Dermis blood vessel endothelial cell (primary cell): ENCODE results near the gene GGTA1. TPM values are rescaled to one million over a fixed set of nuclear protein-coding genes. Genes with fewer than 3 reads are reported as not detected.
"Not testable (repeated sequence)": the region's sequence is repeated elsewhere in the genome, so short reads cannot be mapped to it uniquely, and the experiment has no call there.

Experiments
- DNase-seq: peaks from one replicate; pipeline ENCODE4 v3.0.0; 2010
- total RNA-seq: library from RNA; depleted of rRNA; stranded (reverse); fragments of >200 nt; gene quantifications from 2 replicates; pipeline ENCODE4 v1.2.3, GENCODE V29; 2014

Gene GGTA1
- total RNA-seq, 1 donor from 2014 or later = 8.7 TPM

DNA sequence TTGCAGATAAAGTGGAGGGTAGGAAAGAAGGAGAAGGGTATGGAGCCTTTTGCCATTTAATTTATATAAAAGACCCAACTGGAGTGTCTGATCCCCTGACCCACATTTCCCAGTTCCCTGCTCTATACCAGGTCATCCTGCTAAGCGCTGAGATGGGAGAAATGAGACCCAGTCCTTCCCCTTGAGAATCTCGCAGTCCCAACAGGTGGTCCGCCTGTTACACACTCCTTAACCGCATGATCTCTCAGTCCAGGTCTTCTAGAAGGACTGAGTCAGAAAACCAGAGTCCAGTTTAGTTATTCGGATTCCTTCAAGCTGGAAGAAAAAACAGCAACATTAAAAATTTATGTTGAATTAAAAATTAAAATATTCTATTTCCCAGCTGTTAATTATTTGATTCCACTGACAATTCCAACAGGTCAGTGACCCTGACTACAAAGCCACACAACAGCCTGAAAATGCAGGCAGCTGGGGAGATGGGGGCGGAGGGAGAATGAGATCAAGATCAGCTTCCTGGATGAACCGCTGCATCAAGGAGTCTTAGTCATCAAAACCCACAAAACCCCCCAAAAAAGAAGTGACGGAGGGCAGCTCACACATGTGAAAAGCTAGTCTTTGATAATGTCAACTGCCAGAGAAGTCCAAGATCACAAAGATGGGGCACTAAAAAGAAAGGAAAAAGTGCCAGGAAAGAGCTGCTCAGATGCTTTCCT, 44.0 kb downstream of the GGTA1 start:
- no peak for DNase-seq

DNA sequence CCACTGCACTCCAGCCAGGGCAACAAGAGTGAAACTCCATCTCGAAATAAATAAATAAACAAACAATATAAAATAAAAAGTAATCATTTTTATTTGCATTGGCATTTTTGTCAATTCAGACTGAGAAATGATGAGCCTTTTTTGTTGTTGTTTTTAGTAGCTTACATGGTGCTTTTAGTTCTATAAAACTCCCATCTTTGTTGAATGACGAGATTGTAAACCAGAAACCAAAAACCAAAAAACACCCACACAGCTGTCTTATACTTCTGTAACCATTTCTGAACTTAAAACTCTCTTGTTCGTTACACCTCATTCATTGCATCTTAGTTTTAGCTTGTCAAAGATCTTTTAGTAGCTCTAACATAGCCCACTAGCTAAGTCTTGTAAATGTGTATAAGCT, 44.7 kb downstream of the GGTA1 start:
- DNase-seq = no peak

DNA sequence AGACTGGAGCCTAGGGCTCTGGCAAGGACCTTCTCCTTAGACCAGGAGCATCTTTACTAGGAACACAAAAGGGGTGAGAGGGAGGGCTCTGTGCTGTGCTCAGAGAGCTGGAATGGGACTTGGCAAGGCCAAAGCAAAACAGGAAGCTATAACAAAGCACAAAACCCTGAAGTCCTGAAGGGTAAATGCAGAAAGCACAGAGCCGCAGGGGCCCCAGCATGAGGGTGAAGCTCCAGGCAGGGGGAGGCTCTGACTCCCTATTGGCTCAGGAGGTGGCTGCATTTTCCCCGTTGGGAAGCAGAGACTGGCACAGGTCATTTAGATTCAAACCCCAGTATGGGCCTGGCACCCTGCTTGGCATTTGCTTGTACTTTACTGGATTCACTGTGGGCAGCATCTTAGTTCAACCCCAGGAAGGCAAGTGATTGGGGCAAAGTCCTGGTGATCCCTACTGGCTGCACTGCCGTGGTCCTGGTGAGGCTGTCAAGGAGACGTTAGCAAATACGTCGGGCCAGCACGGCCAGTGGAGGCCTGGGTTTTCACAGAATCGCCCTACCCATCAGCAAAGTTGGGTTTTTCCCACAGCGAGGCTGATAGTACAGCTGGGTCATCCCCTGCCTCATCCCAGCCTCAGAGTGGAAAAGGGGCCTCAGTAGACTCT, 46.3 kb downstream of the GGTA1 start:
- peak; percentile 47 for DNase-seq

DNA sequence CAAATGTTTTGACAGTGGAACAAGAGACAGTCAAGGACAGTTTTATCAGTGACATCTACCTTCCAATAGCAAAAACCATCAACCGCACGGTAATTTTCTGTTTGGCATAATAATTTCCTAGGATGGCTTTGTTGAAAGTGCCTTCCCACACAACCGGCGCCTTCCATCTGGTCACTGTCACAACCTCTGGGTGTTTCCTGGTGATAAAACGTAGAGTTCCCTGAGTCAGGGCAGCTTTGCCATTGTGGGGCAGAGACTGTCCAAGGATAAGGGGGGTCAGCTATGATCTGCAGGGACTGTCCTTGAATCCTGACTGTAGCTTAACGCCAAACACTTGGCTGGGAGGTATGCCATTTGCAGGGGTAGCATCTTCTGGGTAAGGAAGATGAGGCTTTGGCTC, 47.6 kb downstream of the GGTA1 start:
- no peak for DNase-seq

DNA sequence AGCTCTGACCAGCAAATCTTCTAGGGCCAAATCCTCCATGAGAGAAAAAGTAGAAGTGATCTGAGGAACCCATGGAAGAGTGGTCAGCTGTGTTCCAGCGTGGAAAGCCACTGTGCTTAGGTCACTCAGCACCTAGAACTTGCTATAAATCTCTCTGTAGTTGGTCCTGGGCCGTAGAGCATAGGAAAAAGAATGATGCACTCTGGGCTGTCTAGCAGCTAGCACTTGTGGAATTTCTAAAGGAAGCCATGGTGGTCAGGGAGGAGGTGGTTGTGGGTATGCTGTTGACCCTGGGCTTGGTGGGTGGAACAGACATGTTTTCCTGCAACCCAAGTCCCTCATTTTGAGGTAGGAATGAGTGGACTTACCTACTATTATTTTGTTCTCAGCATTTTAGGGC, 48.1 kb downstream of the GGTA1 start:
- no peak for DNase-seq

DNA sequence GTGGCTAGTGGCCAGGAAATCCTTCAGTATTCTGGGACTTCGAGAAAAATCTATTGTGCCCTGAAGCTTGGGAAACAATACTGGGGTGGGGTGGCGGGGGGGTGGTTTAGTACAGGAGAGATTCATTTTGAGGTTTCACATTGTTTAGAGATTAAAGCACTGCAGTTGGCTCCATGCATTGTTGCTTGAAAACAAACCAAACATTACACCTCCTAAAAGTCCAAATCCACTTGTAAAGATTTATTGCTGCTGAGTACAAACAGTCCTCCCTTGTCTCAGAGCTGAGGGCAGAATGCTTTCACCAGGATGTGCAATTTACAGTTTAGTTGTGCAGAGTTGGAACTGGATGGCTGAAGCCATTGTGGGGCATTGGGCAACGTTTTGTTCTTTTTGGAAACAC, 49.4 kb downstream of the GGTA1 start:
- DNase-seq = no peak

DNA sequence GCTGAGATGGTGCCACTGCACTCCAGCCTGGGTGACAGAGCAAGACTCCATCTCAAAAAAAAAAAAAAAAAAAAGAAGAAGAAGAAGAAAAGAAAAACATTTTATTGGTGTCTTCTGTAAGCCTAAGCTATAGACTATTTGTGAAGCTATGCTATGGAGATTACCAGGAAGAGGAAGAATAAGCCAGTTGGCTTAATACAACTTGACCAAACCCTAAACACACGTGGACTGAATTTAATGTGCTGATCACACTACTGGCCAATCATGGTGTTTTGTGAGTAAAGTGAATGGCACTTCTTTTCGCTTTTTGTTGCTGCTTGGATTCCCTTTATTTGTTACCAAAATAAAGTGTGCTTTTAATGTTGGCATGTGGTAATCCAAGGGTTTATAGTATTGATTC, 49.9 kb downstream of the GGTA1 start:
- no peak for DNase-seq

DNA sequence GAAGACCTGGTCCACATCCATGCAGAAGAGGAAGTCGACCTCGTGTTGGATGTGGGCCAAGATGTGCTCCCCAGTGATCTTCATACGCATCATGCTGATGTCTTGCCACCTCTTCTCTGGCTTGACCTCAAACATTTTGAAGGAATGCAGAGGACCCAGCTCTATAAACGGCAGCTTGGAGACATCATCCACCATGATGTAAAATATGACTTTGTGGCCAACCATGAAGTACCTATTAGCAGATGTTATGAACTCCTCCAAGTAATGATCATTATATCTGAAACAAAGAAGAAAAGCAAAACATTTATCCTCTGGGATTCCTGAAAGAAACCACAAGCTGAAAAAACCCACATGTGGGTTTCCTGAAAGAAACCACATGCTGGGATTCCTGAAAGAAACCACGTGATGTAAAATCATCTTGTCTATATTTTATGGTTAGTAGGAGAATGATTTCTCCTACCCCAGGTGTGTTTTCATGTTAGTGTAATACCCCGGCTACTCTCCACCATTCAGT, 52.3 kb downstream of the GGTA1 start:
- no peak for DNase-seq

DNA sequence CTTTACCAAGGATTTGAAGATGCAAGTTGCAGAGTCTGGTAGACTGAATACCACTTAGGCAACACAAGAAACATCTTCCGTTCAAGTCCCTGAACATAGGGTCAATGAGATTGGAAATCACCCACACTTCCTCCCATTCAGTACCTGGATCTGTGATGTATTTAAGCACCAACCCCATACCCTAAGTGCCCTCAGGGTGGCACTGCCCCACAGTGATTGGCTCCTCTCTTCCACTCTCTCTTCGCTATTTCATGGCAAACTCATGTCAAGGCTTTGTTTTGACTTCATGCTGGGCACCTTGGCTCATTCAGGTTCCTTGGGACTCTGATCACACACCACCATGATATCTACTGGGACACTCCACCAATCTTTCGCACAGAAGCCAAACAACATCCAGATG, 53.7 kb downstream of the GGTA1 start:
- DNase-seq = peak; percentile 15

DNA sequence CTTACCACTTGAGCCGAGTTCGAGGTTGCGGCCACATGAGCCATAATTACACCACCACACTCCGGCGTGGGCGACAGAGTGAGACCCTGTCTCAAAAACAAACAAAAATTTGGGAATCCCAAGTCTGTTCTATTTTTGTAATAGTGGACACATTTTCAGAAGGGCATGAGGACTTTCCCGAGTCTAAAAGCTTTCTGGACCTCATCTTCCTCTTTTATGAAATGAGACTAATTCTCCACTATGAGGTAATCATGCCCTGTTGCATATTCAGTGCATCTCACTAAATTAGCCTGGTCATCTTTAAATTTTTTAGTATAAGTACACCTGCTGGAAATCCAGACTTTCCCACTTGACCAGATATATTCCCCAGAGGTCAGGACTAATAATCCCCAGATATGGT, 55.7 kb downstream of the GGTA1 start:
- no peak for DNase-seq

DNA sequence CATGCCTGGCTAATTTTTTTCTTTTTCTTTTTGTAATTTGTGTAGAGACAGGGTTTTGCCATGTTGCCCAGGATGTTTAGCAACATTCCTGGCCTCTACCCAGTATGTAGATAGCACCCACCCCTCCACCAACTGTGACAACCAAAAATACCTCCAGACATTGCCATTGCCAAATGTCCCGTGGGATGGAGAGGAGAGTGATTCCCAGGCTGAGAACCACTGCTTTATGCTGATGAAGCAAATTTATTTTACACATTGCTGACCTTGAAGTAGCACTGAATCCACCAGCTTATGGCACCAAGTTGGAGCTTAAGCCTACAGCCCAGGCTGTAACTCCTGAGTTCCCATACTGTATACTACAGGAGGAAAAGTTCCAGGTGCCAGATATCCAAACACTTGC, 58.5 kb downstream of the GGTA1 start:
- DNase-seq = no peak

DNA sequence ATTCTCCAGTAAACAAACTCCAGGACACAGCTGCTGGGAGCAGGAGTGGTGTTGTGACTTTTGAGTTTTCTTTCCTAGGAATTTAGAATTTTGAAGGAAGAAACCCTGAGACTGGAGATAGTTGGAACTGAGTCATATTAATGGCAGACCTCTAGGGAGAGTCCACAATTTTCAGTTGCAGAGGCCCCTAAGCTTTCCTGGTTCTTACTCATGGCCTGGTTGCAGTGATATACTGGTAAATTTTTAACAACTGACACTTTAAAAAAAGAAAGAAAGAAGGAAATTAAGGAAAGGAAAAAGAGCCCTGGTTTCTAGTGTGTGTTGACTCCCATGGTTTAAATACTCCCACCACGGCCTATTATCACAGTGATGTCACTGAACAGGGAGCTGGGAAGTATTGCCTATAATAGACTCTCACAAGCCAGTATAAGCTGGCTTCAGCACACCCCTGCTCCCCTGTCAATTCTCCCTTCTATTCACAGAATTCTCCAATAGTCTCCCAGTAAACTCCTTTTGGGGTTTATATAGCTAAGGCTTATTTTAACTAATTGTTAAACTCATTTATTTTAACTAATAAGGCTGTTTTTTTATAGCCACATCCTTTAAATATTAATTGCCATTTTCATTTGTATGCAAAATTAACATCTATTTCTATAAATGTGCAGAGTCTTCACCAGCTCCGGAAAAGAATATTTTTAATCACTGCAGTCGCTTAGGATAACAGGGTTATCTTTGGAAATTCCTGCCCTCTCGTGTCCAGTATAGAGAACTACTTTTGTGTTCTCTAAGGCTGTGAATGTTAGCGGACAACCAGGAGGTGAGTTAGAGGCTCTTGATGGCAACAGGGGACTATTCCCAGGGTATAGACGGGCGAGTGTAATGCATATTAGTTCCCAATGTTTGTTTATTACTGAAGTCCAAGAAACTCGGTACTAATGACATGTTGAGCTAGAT, 59.7 kb downstream of the GGTA1 start:
- DNase-seq = peak; percentile 50

DNA sequence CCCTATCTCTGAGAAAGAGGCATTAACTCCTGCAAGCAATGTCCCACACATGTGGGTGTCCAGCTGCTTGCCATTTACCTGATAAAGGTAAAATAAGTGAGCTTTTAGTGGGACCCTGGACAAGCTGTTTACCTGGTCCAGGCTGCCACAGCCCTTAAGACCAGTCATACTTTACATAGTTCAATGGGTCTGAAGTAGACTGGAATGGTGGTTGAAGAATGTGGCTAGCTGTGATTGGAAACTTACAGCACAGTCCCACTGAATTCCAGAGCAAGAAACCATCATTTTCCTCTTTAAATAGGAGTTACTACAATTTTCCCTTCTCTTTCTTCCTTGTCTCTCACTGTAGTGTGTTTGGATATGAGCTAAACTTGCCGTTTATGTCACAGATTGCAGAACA, 60.6 kb downstream of the GGTA1 start:
- DNase-seq = no peak

DNA sequence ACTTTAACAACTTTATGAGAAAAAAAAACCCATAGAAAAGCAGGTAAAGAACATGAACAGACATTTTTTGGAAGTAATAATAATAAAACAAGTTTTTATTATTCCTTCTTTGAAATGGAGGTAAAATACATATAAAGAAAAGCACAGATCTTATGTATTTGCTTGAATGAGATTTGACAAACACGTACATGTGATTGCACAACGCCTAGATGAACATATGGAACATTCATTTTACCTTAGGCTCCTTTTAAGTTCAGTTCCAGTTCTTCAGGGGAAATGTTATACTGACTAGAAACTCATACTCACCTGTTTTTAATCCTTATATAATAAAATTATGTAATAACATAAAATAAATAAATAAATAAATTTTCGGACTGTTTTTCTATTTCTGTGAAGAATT, 61.8 kb downstream of the GGTA1 start:
- no peak for DNase-seq

DNA sequence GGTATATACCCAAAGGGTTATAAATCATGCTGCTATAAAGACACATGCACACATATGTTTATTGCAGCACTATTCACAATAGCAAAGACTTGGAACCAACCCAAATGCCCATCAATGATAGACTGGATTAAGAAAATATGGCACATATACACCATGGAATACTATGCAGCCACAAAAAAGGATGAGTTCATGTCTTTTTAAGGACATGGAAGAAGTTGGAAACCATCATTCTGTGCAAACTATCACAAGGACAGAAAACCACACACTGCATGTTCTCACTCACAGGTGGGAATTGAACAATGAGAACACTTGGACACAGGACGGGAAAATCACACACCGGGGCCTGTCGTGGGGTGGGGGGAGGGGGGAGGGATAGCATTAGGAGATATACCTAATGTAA, 62.6 kb downstream of the GGTA1 start:
- DNase-seq = not testable (repeated sequence)

DNA sequence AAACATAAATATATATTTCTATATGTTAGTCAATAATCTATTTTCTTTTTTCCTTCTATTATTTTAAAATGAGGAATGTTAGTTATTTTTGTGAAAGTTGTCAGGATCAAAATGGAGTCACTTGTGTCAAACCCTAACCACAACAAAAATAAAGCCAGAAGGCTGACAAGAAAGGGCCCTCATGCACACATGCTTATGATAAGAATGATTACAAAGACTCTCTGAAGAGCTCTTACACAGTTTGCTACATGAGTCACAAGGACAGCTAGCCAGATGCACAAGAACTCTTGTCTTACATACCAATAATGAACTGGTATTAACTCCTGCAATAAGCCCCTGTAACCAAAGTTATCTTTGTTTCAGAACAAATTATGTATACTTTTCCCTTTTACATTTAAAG, 64.7 kb downstream of the GGTA1 start:
- DNase-seq = no peak

DNA sequence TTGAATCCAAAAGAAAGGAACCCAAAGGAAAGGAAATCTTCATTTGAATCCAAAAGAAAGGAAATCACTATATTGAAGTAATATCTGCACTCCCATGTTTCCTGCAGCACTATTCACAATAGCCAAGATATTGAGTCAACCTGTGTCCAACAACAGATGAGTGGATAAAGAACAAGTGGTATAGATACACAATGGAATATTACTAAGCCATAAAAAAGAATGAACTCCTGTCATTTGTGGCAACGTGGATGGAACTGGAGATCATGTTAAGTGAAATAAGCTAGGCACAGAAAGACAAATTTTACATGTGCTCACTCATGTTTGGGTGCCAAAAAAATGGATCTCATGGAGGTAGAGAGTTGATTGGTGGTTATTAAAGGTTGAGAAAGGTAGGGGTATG, 71.7 kb downstream of the GGTA1 start:
- no peak for DNase-seq

DNA sequence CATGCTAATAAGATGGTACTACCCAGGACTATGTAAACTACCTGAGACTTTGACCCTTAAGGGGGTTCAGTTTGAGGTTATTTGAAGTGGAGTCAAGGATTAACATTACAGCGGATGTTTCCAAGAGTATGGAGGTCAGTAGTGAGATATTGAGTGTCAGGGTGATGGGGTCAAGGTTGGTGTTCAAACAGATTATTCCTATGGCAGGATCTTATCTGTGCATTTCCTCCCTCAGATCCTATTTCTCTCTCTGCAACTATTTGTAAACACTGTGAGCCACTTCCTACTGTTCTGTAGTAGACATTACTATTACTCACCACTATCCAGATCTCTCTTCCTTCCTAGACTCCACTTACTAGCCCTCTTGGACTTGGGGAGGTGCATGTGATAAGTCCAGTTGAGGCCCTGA, 75.6 kb downstream of the GGTA1 start:
- DNase-seq = no peak

DNA sequence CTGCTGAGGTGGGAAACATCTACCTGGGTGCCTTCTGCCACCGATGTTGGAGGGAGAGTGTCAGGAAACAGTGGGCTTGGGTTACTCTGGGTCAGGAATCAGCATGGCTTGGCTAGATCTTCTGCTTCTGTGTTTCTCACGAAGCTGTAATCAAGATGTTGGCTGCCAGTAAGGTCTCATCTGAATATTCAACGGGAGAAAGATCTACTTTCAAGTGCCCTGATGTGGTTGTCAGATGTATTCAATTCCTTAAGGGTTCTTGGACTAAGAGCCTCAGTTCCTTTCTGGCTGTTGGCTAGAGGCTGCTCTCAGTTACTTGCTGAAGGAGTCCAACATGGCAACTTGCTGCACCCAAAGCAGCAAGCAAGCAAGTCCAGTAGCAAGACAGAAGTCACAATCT, 87.7 kb downstream of the GGTA1 start:
- no peak for DNase-seq

DNA sequence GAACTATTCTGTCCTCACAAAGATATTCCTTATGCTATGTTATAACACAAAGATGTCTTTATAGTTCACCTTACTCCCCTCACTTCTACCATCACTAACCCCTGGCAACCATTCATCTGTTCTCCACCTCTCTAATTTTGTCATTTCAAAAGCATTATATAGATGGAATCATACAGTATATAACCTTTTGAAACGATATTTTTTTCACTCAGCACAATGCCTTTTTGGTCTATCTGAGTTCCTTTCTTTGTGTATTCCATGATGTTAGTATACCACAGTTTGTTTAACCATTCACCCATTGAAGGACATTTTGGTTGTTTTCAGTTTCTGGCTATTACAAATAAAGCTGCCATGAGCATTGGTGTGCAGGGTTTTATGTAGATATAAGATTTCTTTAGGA, 93.7 kb downstream of the GGTA1 start:
- DNase-seq = no peak
